Measurements from ENCODE around the gene ACMSD. TPM values are rescaled to one million over a fixed set of nuclear protein-coding genes. Genes with fewer than 3 reads are reported as not detected.
"Not testable (repeated sequence)": the region's sequence is repeated elsewhere in the genome, so short reads cannot be mapped to it uniquely, and the experiment has no call there.

Gene ACMSD
- total RNA-seq, 2 donors from 2014 or later, result 0.52 TPM; not detected in 1

- DNase-seq, result no peak
- ATAC-seq, result no peak
- H3K4me1 ChIP-seq, result peaks cover 7% of the 10 kb centered on the region
- intact Hi-C loops (cut with DNase I), result no loop called here
- WGBS, 2 donors, result 90 to 93% methylated on average over 2 of the region's 2 CpGs
- TF ChIP-seq POLR2A (IDR thresholded peaks at IDR 0.05), result no peak
- TF ChIP-seq CTCF (IDR thresholded peaks at IDR 0.05), result no peak
- no peaks in the 10 kb centered on the region for H3K9me3 ChIP-seq
- no peak overlapping the region for H3K27ac ChIP-seq
- H3K4me3 ChIP-seq, result no peak overlapping the region
- H3K36me3 ChIP-seq (replicated peaks in 1 of 2; ENCODE audit: insufficient read depth in 1 of 2, low read depth in 2 of 2), result no peaks in the 10 kb centered on the region
- H3K27me3 ChIP-seq, result no peaks in the 10 kb centered on the region
Measured at GRCh38 chr2:134845028-134845427, 6.6 kb downstream of the ACMSD start.

GRCh38 chr2:134845719-134846118, 7.3 kb downstream of the ACMSD start:
- 59 to 67% methylated on average over 2 of the region's 2 CpGs for WGBS, 2 donors
- Histone ChIP-seq H3K9me3 (no peaks in the 10 kb centered on the region), H3K27me3 (no peaks in the 10 kb centered on the region), H3K27ac (no peak overlapping the region), H3K36me3 (replicated peaks in 1 of 2; ENCODE audit: insufficient read depth in 1 of 2, low read depth in 2 of 2) (no peaks in the 10 kb centered on the region), H3K4me1 (peaks cover 7% of the 10 kb centered on the region), H3K4me3 (no peak overlapping the region)
- TF ChIP-seq POLR2A (IDR thresholded peaks at IDR 0.05) (no peak), CTCF (IDR thresholded peaks at IDR 0.05) (no peak)
- DNase-seq, result no peak
- ATAC-seq, result no peak
- intact Hi-C loops (cut with DNase I), result no loop called here

GRCh38 chr2:134846213-134846612, 7.8 kb downstream of the ACMSD start:
- no peak overlapping the region for H3K27ac ChIP-seq
- no peak overlapping the region for H3K4me3 ChIP-seq
- WGBS, 2 donors, result 83 to 87% methylated on average over 1 of the region's 1 CpG
- peaks cover 7% of the 10 kb centered on the region for H3K4me1 ChIP-seq
- H3K27me3 ChIP-seq, result no peaks in the 10 kb centered on the region
- DNase-seq (no peak), ATAC-seq (no peak)
- no peaks in the 10 kb centered on the region for H3K36me3 ChIP-seq (replicated peaks in 1 of 2; ENCODE audit: insufficient read depth in 1 of 2, low read depth in 2 of 2)
- intact Hi-C loops (cut with DNase I), result no loop called here
- no peaks in the 10 kb centered on the region for H3K9me3 ChIP-seq
- TF ChIP-seq POLR2A (IDR thresholded peaks at IDR 0.05) (no peak), CTCF (IDR thresholded peaks at IDR 0.05) (no peak)

- not testable (repeated sequence) for H3K27ac ChIP-seq
Measured at GRCh38 chr2:134847582-134847981, 9.2 kb downstream of the ACMSD start.

GRCh38 chr2:134852518-134852917, 14.1 kb downstream of the ACMSD start:
- Histone ChIP-seq H3K36me3 (replicated peaks in 1 of 2; ENCODE audit: insufficient read depth in 1 of 2, low read depth in 2 of 2) (no peaks in the 10 kb centered on the region), H3K9me3 (no peaks in the 10 kb centered on the region), H3K27ac (no peak overlapping the region), H3K4me3 (no peak overlapping the region), H3K4me1 (no peaks in the 10 kb centered on the region), H3K27me3 (no peaks in the 10 kb centered on the region)
- ATAC-seq (no peak), DNase-seq (no peak)
- 88 to 90% methylated on average over 7 of the region's 7 CpGs for WGBS, 2 donors
- TF ChIP-seq POLR2A (IDR thresholded peaks at IDR 0.05), result no peak
- no peak for TF ChIP-seq CTCF (IDR thresholded peaks at IDR 0.05)
- intact Hi-C loops (cut with DNase I), result no loop called here

More at GRCh38 chr2:134847582-134847981, 9.2 kb downstream of the ACMSD start:
- H3K9me3 ChIP-seq; DNase-seq; ATAC-seq; H3K4me3 ChIP-seq; H3K4me1 ChIP-seq; intact Hi-C loops (cut with DNase I); H3K36me3 ChIP-seq (replicated peaks in 1 of 2; ENCODE audit: insufficient read depth in 1 of 2, low read depth in 2 of 2); H3K27me3 ChIP-seq: not testable (repeated sequence)
- 86 to 93% methylated on average over 5 of the region's 5 CpGs for WGBS, 2 donors
